Loucy (cell line): Measurements from ENCODE around the gene PLEKHA5.

Experiments used
- EZH2phosphoT487 ChIP-seq: fragments of 200-600 bp; IDR thresholded peaks from 2 replicates; pipeline ENCODE4 v1.6.1; 2018; ENCODE audit warnings: antibody characterized with exemption, mild to moderate bottlenecking, moderate library complexity, borderline replicate concordance
- TF ChIP-seq, protein P1 (sequence below): fragments of 200-600 bp; sonication (generic); conservative IDR thresholded peaks from 2 replicates; pipeline ENCODE4 v1.5.1; 2014; ENCODE audit warnings: mild to moderate bottlenecking, antibody characterized with exemption, low read length

GRCh38 chr12:19131025-19131444 is 1.5 kb downstream of the PLEKHA5 start:
- TF ChIP-seq, protein P1, sequence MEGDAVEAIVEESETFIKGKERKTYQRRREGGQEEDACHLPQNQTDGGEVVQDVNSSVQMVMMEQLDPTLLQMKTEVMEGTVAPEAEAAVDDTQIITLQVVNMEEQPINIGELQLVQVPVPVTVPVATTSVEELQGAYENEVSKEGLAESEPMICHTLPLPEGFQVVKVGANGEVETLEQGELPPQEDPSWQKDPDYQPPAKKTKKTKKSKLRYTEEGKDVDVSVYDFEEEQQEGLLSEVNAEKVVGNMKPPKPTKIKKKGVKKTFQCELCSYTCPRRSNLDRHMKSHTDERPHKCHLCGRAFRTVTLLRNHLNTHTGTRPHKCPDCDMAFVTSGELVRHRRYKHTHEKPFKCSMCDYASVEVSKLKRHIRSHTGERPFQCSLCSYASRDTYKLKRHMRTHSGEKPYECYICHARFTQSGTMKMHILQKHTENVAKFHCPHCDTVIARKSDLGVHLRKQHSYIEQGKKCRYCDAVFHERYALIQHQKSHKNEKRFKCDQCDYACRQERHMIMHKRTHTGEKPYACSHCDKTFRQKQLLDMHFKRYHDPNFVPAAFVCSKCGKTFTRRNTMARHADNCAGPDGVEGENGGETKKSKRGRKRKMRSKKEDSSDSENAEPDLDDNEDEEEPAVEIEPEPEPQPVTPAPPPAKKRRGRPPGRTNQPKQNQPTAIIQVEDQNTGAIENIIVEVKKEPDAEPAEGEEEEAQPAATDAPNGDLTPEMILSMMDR = no peak
- no peak for TF ChIP-seq EZH2phosphoT487
